HUDEP-2 (cell line): Measurements from ENCODE around the gene TPK1.
A peak's percentile ranks its signal among the peaks of the same experiment; 100 is the strongest.

Experiments used
- DNase-seq, 76 experiments: peaks; one replicate each; lab custom pipeline; 2025; ENCODE audit not compliant: unreplicated experiment in 76 of 76; lab: John Stamatoyannopoulos, UW

The TPK1 gene

GRCh38 chr7:144835652-144836544, at the start of gene TPK1:
Gene TPK1, minus strand, starts transcription at chr7:144836053. Its CDS starts 451 bp downstream, at chr7:144835602.
- DNase-seq, result peak in 74 of 76 experiments; percentile 4 to 87 (median 64)

GRCh38 chr7:144885478-144885877, 49.6 kb upstream of the TPK1 start:
- no peak for DNase-seq

GRCh38 chr7:144884896-144885295, 49.0 kb upstream of the TPK1 start:
- DNase-seq, result no peak

GRCh38 chr7:144873316-144873845, 37.5 kb upstream of the TPK1 start:
- DNase-seq, result no peak

GRCh38 chr7:144869082-144869481, 33.2 kb upstream of the TPK1 start:
- DNase-seq, result no peak

- no peak for DNase-seq
Observed at GRCh38 chr7:144866189-144866588, 30.3 kb upstream of the TPK1 start.

GRCh38 chr7:144863320-144863647, 27.4 kb upstream of the TPK1 start:
- no peak for DNase-seq

- DNase-seq, result no peak
Observed at GRCh38 chr7:144862612-144863319, 26.9 kb upstream of the TPK1 start.

GRCh38 chr7:144859739-144860138, 23.9 kb upstream of the TPK1 start:
- no peak for DNase-seq

- DNase-seq, result no peak
Observed at GRCh38 chr7:144857463-144857862, 21.6 kb upstream of the TPK1 start.

- DNase-seq, result peak in 1 of 76 experiments; percentile 4
Observed at GRCh38 chr7:144854839-144855424, 19.1 kb upstream of the TPK1 start.

- no peak for DNase-seq
Observed at GRCh38 chr7:144853542-144853941, 17.7 kb upstream of the TPK1 start.

- DNase-seq, result no peak
Observed at GRCh38 chr7:144848078-144848477, 12.2 kb upstream of the TPK1 start.

- no peak for DNase-seq
Observed at GRCh38 chr7:144842377-144842851, 6.6 kb upstream of the TPK1 start.

GRCh38 chr7:144836545-144836842, 641 bp upstream of the TPK1 start:
- DNase-seq, result no peak

GRCh38 chr7:144835155-144835611, 670 bp downstream of the TPK1 start:
- DNase-seq, result peak in 13 of 76 experiments; percentile 12 to 53 (median 25)

- peak in 3 of 76 experiments; percentile 1 to 6 (median 2) for DNase-seq
Observed at GRCh38 chr7:144834641-144835144, 1.2 kb downstream of the TPK1 start.

GRCh38 chr7:144830811-144831210, 5.0 kb downstream of the TPK1 start:
- DNase-seq, result no peak

- DNase-seq, result peak in 10 of 76 experiments; percentile 0 to 42 (median 24)
Observed at GRCh38 chr7:144830024-144830785, 5.6 kb downstream of the TPK1 start.

- DNase-seq, result no peak
Observed at GRCh38 chr7:144827621-144828020, 8.2 kb downstream of the TPK1 start.
